ENCODE data around the gene CMTM8.

The CMTM8 gene

GRCh38 chr3:32412887-32413286 lies 174.4 kb downstream of the CMTM8 start:
- no peak for ATAC-seq

DNA sequence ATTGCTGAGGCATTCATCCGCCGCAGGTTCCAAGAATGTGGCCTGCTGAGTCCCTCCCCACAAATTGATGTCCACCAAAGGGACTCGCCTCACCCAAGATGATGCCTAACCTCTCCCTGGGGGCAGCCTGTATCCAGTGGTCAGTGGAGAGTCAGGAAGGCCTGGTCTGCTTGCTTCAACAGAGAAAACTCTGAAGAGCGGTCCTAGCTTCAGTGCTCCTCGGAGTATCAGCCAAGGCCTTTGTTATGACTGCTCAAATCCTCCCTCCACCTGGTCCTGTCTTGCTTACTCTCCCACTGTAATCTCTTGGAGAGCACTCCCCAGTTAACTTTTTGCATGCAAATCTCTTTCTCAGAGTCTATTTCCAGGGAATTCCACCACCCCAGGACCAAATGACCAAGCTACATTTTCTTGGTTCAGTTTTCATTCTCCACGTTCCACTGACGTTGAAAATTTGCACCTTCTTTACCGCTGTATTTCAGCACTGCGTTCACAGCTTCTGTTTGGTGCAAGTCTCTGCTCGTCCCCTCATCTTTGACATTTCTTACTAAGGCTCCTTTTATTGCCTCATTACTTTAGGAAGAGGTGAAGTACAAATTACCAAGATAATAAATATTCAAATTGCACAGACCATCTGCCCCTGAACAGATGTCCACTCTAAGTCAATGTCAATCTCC lies 175.5 kb downstream of the CMTM8 start:
- ATAC-seq: no peak
- DNase-seq: no peak

More at GRCh38 chr3:32412887-32413286, 174.4 kb downstream of the CMTM8 start:
- DNase-seq: no peak

DNA sequence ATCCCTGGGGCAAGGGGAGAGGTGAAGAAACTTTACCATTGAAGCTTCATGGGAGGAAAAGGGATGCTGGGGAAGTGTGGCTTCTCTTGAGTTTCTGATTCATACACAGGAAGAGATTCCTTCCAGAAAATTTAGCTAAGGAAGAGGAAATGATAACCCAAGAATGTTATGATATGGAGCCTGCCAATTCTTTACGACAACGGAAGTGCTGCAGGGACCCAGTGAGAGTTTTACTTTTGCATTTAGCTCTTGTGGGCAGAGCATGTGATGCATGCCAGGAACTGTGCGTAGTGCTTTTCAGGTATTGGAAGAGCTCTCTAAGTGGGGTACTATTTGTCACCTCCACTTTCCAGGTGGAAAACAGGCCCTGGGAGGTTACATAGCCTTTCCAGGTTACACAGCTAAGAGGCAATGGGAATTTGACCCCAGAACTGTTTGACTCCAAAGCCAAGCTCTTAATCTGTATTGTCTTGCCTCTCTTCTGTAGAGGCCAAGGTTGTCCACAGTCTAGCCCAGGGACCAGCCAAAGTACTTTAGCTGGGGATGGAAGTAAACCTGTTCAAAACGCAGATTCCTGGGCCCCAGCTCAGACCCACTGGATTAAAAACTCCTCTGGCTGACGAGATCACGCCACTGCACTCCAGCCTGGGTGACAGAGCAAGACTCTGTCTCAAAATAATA lies 176.2 kb downstream of the CMTM8 start:
- no peak for DNase-seq
- peak; percentile 70 for ATAC-seq

- ATAC-seq: no peak
Measured at GRCh38 chr3:32419742-32420125, 181.3 kb downstream of the CMTM8 start.

More at GRCh38 chr3:32419742-32420125, 181.3 kb downstream of the CMTM8 start:
- DNase-seq: no peak
